Measurements from ENCODE around the gene LHB.

GRCh38 chr19:49017041-49017665 lies at the start of gene LHB:
- TF ChIP-seq EZH2 (IDR thresholded peaks at IDR 0.05; ENCODE audit: low read length, missing control alignments), result no peak
- no peak for TF ChIP-seq CTCF (conservative IDR thresholded peaks at IDR 0.05 in 1 of 2, IDR thresholded peaks at IDR 0.05 in 1 of 2; ENCODE audit: low read depth in 1 of 2, low read length in 2 of 2)
